NCI-H1436 treated with DMSO at 0.1 percent for 48 hours (cell line): Measurements from ENCODE around the gene SFTPA2.
"Not testable (repeated sequence)": the region's sequence is repeated elsewhere in the genome, so short reads cannot be mapped to it uniquely, and the experiment has no call there.

Experiments used
- DNase-seq: peaks from one replicate; lab custom pipeline; 2025; lab: John Stamatoyannopoulos, UW

The SFTPA2 gene

DNA sequence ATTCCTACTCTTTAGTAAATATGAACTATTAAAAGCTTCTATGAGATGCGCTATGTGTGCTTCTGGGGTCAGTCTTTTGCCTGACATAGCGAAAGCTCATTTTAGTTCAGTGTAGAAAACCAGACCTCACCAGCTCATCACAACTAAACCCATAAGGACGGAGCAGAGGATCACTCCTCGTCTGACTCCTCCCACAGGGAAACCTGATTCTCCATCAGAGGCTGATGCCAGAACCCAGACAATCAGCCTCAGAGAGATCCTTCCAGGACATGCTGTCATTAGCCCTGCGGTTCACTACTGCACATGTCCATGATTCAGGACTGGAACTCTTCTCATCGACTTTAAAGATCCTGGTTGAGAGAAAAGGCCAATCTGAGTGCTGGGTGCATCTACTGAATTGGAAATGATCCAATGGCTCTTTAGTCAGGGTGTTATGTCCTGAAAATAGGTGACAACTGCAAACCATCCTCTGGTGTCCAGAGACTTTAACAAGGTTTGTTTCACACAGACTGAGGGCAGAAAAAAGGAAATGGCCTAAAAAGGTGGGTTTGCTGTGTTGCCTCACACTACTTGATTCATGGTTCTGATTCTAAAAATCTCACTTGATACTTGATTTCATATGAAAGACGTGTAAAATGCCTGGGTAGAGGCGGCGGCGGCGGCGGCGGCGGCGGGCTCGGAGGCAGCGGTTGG lies 48.2 kb downstream of the SFTPA2 start, which contains the start of gene EIF5AL1:
EIF5AL1 (plus strand) TSS at position 643 of the 693 bp plus-strand sequence. CDS start 117 bp downstream, outside the sequence.
- not testable (repeated sequence) for DNase-seq

DNA sequence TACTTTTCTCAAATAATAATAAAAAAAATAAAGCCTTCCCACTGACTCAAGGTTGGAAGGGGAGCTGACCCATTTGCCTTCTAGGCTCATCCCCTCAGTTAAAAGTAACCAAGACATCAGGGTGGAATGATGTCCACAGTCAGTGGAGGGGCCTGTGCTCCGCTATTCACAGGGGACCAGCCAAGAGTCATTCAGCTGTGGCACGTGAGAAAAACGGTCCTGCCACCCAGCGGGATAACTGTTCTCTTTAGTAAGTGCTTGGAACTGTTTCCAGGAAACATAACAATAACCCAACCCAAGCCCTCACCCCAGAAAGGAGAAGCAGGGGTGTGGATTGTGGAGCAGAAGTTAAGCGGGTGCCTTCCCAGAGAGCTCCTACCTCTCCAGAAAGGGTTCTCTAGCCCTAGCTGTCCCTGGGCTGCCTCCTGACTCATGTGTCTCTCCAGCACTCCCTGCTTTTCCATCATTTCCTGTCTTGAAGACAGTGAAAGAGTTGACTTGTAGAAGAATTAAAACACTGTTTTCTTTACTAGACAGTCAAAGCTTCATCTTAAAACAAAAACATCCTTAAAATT lies 50.2 kb downstream of the SFTPA2 start:
- not testable (repeated sequence) for DNase-seq

DNA sequence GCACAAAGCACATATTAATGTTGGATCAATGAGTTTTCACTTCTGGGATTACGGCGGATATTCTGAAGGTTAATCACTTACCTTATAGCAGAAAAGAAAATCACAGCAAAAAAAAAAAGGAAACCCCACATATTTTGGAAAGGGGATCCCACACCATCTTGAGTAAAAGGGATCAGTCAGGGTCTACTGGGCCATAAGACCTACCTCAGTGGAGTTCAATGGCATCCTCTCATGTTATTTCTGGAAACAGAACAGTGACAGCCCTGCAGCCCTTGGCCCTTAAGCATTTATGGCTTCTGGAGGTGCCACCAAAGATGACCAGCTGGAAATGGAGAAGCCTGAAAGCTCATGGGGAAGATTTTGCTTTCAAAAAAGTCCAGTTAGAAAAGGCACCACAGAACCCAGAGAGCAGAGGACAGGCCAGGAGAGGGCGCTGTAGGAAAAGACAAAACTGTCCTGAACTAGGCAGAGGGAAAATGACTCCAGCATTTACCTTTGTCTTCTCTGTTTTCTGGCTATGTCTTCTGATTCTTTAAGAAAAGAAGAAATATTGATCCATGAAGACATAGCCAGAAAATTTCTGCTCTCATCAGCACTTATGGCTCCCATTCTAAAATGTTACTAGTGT lies 50.8 kb downstream of the SFTPA2 start:
- not testable (repeated sequence) for DNase-seq

DNA sequence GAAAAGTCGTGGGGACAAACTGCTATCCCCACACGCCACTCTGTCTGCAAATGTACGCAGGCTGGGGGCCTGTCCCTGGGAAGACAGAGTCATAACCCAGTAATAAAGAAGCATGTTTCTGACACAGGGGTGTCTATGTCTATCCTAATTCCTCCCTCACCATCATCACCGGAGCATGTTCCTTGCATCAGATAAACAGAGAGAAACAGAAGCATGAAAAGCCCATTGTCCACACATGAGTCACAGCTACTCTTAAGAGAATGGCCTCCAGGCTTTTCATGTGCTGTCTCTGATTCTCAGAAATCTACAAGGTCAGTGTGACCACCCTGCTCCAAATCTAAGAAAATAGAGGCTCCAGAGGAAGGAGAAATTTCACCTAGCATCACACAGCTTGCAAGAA lies 52.0 kb downstream of the SFTPA2 start:
- DNase-seq: not testable (repeated sequence)

DNA sequence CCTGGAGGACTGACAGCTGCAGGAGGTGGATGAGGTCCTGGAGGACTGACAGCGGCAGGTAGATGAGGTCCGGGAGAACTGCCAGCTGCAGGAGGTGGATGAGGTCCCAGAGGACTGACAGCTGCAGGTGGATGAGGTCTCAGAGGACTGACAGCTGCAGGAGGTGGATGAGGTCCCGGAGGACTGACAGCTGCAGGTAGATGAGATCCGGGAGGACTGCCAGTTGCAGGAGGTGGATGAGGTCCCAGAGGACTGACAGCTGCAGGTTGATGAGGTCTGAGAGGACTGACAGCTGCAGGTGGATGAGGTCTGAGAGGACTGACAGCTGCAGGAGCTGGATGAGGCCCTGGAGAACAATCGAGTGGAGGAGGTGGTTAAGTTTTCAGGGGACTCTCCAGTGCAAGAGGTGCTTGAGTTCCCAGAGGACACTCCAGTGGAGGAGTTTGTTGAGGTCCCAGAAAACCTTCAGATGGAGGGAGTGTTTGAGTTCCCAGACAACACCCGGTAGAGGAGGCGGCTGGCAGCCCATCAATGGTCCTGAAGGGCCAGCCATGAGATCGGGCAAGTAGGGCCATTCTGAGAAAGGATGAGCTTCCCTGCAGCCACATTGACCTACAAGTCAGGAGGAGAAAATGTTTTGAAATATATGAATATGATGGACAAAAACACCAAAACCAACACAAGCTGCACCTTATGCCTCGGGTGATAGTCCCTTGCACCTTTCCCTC lies 52.6 kb downstream of the SFTPA2 start:
- DNase-seq: no peak
